G401.6 (cell line): ENCODE results near the gene SPNS2.

Source experiments
- FAIRE-seq: peaks from 2 replicates; lab custom pipeline; 2012; peaks lifted over from hg19 to GRCh38; lab: Jason Lieb, UNC

The SPNS2 gene

GRCh38 chr17:4498461-4499397 lies at the start of gene SPNS2:
Gene SPNS2 (plus strand): TSS chr17:4498881. CDS start chr17:4499048, 167 bp downstream.
- FAIRE-seq, result no peak

- no peak for FAIRE-seq
Observed at GRCh38 chr17:4449736-4450135, 48.9 kb upstream of the SPNS2 start.

GRCh38 chr17:4450710-4451316 lies 47.9 kb upstream of the SPNS2 start:
- FAIRE-seq, result no peak

- FAIRE-seq, result no peak
Observed at GRCh38 chr17:4453812-4454591, 44.7 kb upstream of the SPNS2 start.

- FAIRE-seq, result no peak
Observed at GRCh38 chr17:4460661-4461060, 38.0 kb upstream of the SPNS2 start.

- no peak for FAIRE-seq
Observed at GRCh38 chr17:4463818-4464476, 34.7 kb upstream of the SPNS2 start.

- no peak for FAIRE-seq
Observed at GRCh38 chr17:4465786-4466185, 32.9 kb upstream of the SPNS2 start.

GRCh38 chr17:4467287-4467686 lies 31.4 kb upstream of the SPNS2 start:
- FAIRE-seq, result no peak

- FAIRE-seq, result no peak
Observed at GRCh38 chr17:4469552-4469951, 29.1 kb upstream of the SPNS2 start.

- FAIRE-seq, result no peak
Observed at GRCh38 chr17:4472286-4472685, 26.4 kb upstream of the SPNS2 start.

GRCh38 chr17:4474093-4474492 lies 24.6 kb upstream of the SPNS2 start:
- FAIRE-seq, result no peak

- FAIRE-seq, result no peak
Observed at GRCh38 chr17:4475001-4475400, 23.7 kb upstream of the SPNS2 start.

- FAIRE-seq, result no peak
Observed at GRCh38 chr17:4475463-4475862, 23.2 kb upstream of the SPNS2 start.

- FAIRE-seq, result no peak
Observed at GRCh38 chr17:4476017-4476416, 22.7 kb upstream of the SPNS2 start.

- FAIRE-seq, result no peak
Observed at GRCh38 chr17:4476511-4477070, 22.1 kb upstream of the SPNS2 start.

- FAIRE-seq, result no peak
Observed at GRCh38 chr17:4477255-4477791, 21.4 kb upstream of the SPNS2 start.

GRCh38 chr17:4478318-4478830 lies 20.3 kb upstream of the SPNS2 start:
- FAIRE-seq, result no peak

GRCh38 chr17:4479340-4479981 lies 19.2 kb upstream of the SPNS2 start:
- FAIRE-seq, result no peak

- FAIRE-seq, result no peak
Observed at GRCh38 chr17:4479982-4480751, 18.5 kb upstream of the SPNS2 start.
